NCI-H1694 (cell line): ENCODE measurements around the gene RANBP3.
"Not testable (repeated sequence)": the region's sequence is repeated elsewhere in the genome, so short reads cannot be mapped to it uniquely, and the experiment has no call there.

Experiments
- DNase-seq: peaks from one replicate; lab custom pipeline; 2025; lab: John Stamatoyannopoulos, UW

Gene RANBP3

DNA sequence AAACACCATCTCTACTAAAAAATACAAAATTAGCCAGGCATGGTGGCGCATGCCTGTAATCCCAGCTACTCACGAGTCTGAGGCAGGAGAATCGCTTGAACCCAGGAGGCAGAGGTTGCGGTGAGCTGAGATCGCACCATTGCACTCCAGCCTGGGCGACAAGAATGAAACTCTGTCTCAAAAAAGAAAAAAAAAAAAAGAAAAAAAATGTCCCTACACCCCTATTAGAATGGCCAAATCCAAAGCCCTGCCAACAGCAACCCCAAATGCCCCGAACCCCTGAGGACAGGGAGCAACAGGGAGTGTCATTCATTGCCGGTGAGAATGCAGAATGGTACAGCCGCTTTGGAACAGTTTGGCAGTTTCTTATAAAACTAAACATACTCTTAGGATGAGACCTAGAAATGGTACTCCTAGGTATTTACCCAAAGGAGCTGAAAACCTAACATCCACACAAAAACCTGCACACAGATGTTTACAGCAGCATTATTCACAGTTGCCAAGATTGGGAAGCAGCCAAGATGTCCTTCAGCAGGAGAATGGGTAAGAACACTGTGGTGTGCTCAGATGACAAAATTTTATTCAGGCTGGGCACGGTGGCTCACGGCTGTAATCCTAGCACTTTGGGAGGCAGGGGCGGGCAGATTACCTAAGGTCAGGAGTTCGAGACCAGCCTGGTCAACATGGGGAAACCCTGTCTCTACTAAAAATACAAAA lies 94.6 kb downstream of the RANBP3 start:
- not testable (repeated sequence) for DNase-seq

DNA sequence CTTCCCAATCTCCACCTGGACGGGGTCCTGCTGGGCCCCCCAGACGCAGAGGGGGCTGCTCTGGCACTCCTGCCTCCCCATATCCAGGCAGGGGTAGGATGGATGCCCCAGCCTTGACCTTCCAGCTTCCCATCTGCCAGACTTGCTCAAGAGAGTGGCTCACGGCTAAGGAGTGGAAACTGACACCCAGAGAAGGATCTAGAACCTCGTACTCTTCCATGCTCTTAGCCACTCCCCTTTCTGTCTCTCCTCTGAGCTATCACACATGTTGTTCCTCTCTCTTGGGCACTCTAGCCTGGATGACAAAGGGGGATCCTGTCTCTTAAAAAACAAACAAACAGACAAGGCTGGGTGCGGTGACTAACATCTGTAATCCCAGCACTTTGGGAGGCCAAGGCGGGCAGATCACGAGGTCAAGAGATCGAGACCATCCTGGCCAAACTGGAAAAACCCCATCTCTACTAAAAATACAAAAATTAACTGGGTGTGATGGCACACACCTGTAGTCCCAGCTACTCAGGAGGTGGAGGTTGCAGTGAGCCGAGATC lies 95.4 kb downstream of the RANBP3 start:
- no peak for DNase-seq

DNA sequence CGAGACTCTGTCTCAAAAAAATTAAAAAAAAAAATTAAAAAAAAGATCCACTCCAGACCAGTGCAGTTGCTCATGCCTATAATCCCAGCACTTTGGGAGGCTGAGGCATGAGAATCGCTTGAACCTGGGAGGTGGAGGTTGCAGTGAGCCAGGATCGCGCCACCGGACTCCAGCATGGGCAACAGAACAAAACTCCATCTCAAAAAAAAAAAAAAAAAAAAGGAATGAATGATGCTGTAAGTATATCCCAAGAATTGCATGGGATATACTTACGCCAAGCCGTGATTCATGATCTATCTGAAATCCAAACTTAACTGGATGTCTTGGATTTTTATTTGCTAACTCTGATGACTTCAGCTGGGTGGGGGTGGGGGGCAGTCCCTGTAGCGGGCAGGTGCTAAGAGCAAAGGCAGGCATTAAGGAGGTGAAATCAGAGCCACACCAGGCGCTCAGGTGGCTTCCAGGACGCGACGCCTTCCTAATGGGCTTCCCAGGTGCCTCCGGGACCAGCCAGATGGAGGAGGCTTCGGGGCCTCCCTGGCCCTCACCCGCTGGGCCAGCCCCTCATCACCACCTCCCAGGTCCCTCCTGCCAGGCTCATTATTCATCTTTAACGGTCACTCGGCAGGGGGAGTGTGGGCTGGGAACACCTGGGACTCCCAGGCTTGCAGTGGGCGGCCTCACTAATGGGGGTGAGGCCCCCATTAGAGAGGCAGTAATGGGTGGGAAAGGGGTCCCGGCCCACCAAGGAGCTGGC lies 96.2 kb downstream of the RANBP3 start:
- DNase-seq, result no peak

DNA sequence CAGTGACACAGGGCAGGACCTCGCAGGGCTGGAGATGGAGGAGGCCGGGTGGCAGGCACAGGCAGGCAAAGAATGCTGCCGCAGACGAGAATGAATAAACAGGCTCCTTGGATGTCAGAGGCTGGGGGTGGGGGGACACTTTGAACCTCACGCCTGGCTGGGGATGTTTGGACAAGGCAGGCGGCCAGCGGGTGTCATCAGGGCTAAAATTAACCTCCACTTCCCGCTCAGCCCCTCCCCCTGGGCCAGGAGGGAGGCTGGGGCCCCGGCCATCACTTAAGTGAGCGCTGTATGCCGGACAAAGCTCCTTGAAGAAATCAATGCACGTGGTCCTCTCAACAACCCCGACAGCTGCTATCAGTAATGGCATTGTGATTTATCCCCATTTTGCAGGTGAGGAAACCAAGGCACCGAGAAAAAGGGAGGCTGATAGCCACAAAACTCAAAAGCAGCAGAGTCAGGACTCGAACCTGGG lies 97.3 kb downstream of the RANBP3 start:
- no peak for DNase-seq

DNA sequence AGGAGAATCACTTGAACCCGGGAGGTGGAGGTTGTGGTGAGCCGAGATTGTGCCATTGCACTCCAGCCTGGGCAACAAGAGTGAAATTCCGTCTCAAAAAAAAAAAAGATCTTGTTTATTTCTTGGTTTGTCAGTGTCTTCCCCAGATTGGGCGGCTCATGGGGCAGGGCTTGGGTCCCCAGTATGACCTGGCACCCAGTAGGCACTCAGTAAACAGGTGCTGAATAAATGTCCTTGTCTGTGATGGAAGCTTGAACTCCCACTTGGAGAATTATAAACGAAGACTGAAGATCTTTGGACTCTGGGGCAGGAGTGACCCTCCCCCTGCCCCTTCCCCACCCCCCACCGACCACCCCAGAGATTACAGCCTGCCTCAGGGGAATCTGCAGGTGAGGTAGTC lies 97.7 kb downstream of the RANBP3 start:
- no peak for DNase-seq

DNA sequence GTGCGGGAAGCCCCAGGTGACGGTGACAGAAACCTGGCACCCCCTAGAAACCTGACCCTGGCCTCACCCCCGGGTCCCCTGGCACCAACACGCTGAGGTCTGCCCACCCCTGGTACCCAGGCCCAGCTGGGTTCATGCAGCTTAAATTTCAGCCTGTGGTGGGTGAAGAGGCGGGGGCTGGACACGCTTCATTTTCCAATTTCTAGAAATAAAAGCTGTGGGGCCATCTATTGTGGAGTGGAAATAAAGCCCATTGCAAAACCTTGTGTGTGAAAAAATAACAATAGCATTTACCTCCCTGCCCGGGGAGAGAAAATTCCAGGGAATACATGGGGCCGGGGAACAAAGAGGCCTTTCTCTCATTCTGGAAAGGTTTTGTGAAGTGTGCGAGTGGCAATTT lies 100.1 kb downstream of the RANBP3 start:
- DNase-seq, result no peak

DNA sequence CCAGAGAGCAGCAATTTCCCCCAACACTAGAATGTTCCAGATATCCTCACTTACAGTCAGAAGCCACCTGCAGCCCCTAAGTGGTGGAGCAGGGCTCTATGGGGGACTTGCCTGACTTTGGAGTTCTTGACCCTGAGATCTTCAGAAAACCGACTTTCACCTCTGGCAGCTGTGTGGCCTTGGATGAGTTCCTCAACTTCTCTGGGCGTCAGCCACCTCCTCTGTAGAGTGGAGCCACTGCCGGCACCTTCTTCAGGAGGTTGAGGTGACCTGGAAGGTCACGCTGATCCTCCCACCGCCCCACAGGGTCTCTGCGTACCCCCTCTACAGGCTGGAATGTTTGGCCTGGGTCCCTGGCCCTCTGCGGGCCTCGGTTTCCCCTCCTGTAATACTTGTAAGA lies 100.5 kb downstream of the RANBP3 start:
- no peak for DNase-seq

DNA sequence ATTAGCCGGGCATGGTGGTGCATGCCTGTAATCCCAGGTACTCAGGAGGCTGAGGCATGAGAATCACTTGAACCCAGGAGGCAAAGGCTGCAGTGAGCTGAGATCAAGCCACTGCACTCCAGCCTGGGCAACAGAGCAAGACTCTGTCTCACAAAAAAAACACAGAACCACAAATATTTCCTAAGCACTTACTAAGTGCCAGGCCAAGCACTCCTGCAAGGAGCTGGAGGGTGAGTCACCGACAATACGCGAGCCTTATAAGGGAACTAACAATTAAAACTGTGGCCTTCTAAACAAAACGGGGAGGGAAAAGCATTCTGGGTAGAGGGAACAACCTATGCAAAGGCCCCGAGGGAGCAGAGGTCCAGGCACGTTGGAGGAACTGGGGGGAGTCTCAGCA lies 103.4 kb downstream of the RANBP3 start:
- DNase-seq, result not testable (repeated sequence)

DNA sequence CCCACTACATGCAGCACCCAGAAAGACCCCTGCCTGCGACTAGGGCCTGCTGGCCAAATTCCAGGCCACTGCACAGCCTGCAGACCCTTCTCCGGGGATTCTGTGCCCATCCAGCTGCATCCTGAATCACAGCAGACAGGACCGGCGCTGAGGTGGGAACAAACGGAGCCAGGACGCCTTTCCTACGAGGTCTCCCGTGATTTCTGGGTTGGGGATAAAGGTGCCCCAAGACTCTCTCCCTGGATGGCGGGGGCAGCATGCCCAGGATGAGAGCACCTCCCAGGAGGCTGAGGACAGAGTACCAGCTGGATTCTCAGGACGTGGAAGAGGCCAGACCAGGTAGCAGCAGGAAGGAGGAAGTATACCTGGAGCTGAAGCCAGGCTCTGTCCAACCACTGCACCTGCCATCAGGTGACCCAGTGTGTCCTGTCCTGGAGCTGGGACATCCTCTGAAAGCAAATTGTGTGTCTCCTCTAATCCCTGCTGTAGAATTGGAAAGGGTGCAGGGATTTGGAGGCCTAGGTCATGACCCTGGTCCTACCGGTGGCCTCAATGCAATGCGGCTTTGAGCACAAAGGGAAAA lies 104.2 kb downstream of the RANBP3 start:
- no peak for DNase-seq

DNA sequence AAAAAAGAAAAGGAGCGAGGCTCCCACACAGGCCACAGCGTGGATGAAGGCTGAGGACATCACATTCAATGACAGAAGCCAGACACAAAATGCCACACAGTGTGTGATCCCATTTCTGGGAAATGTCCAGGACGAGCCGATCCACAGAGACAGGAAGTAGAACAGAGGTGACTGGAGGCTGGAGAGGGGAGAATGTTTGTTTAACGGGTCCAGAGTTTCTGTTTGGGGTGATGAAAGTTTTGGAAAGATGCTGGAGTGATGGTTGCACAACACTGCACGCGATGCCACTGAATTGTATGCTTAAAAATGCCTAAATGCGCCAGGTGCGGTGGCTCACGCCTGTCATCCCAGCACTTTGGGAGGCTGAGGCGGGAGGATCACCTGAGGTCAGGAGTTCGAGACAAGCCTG lies 107.0 kb downstream of the RANBP3 start:
- no peak for DNase-seq

DNA sequence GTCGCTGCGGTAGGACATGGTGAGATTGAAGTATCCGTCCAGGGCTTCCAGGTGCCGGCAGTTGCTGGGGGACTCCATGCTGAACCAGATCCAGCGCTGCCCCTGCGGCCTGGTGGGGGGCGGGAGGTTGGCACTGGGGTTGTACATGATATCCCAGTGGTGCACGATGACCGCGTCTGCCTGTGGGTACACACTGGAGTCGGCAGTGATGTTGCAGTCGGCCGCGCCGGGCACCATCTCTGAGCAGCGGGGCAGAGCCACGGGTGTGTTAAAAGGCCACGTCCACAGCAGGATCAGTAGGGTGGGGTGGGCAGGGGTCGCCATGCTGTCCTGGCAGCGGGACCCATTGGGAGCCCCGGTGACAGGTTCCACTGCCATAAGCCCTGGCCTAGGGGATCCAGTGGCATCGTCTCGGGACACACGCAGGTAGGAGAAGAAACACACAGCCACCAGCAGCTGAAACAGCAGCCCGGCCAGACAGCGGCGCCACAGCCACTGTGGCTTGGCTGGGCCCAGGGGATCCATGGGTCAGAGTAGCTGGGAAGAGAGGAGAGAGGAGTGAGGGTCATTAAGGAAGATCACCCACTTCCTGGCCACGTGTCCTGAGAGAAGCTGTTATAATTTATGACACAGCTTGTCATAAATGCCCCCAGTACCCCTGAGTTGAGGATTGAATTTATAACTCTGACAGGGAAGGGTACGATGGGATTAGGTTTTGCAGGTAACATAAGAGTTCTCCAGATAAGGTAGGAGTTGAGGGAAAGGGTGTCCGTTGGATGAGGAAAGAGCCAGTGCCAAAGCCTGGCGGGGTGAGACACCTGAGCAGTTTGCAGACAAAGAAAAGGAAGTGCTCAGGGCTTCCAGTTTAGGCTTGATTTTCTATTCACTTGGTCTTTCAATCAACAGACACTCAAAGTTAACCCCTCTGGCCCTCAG lies 110.5 kb downstream of the RANBP3 start:
- no peak for DNase-seq
